Measurements from ENCODE around the gene TMEM129.
"Not testable (repeated sequence)": the region's sequence is repeated elsewhere in the genome, so short reads cannot be mapped to it uniquely, and the experiment has no call there.

TMEM129 gene

GRCh38 chr4:1721666-1722550 is 785 bp upstream of the TMEM129 start:
- no peak for DNase-seq (ENCODE audit: low read depth)

- no peak for DNase-seq (ENCODE audit: low read depth)
Observed at GRCh38 chr4:1720163-1720983, 750 bp downstream of the TMEM129 start.

- no peak for DNase-seq (ENCODE audit: low read depth)
Observed at GRCh38 chr4:1718095-1718850, 2.9 kb downstream of the TMEM129 start.

GRCh38 chr4:1717129-1718094 is 3.7 kb downstream of the TMEM129 start:
- DNase-seq (ENCODE audit: low read depth) = no peak

GRCh38 chr4:1716065-1716945 is 4.8 kb downstream of the TMEM129 start:
- no peak for DNase-seq (ENCODE audit: low read depth)

- no peak for DNase-seq (ENCODE audit: low read depth)
Observed at GRCh38 chr4:1715002-1715758, 5.9 kb downstream of the TMEM129 start.

GRCh38 chr4:1714303-1715001 is 6.7 kb downstream of the TMEM129 start:
- DNase-seq (ENCODE audit: low read depth) = no peak

- no peak for DNase-seq (ENCODE audit: low read depth)
Observed at GRCh38 chr4:1713003-1713851, 7.9 kb downstream of the TMEM129 start.

GRCh38 chr4:1712216-1713002 is 8.7 kb downstream of the TMEM129 start, which contains the start of gene SLBP:
SLBP (minus strand) TSS chr4:1712319; CDS start chr4:1712188, 131 bp downstream.
- peak; percentile 98 for DNase-seq (ENCODE audit: low read depth)

GRCh38 chr4:1711571-1712215 is 9.4 kb downstream of the TMEM129 start:
- DNase-seq (ENCODE audit: low read depth) = no peak

- no peak for DNase-seq (ENCODE audit: low read depth)
Observed at GRCh38 chr4:1711055-1711570, 10.0 kb downstream of the TMEM129 start.

- DNase-seq (ENCODE audit: low read depth) = no peak
Observed at GRCh38 chr4:1708581-1708980, 12.5 kb downstream of the TMEM129 start.

- no peak for DNase-seq (ENCODE audit: low read depth)
Observed at GRCh38 chr4:1706358-1706757, 14.8 kb downstream of the TMEM129 start.

- DNase-seq (ENCODE audit: low read depth) = no peak
Observed at GRCh38 chr4:1705732-1706131, 15.4 kb downstream of the TMEM129 start.

GRCh38 chr4:1703867-1704266 is 17.3 kb downstream of the TMEM129 start:
- DNase-seq (ENCODE audit: low read depth) = no peak

GRCh38 chr4:1701671-1702070 is 19.5 kb downstream of the TMEM129 start:
- DNase-seq (ENCODE audit: low read depth) = not testable (repeated sequence)

Measured in stimulated activated CD4-positive, alpha-beta T cell treated with anti-CD3 and anti-CD28 coated beads, Interleukin-2, amount 100 ng/mL, for 4 hours (primary cell).